ENCODE results near the gene PRRT1B.
"Not testable (repeated sequence)": the region's sequence is repeated elsewhere in the genome, so short reads cannot be mapped to it uniquely, and the experiment has no call there.

DNA sequence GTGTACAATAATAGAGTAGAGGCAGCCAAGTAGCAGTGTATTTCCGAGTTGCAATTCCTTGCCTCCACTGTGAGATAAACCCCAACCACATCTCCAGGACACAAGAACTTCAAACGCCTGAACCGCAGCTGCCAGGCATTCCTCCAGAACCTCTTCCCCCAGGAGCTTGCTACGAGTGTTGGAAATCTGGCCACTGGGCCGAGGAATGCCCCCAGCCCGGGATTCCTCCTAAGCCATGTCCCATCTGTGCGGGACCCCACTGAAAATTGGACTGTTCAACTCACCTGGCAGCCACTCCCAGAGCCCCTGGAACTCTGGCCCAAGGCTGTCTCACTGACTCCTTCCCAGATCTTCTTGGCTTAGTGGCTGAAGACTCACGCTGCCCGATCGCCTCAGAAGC lies 3.9 kb downstream of the PRRT1B start:
- TF ChIP-seq, protein P1, sequence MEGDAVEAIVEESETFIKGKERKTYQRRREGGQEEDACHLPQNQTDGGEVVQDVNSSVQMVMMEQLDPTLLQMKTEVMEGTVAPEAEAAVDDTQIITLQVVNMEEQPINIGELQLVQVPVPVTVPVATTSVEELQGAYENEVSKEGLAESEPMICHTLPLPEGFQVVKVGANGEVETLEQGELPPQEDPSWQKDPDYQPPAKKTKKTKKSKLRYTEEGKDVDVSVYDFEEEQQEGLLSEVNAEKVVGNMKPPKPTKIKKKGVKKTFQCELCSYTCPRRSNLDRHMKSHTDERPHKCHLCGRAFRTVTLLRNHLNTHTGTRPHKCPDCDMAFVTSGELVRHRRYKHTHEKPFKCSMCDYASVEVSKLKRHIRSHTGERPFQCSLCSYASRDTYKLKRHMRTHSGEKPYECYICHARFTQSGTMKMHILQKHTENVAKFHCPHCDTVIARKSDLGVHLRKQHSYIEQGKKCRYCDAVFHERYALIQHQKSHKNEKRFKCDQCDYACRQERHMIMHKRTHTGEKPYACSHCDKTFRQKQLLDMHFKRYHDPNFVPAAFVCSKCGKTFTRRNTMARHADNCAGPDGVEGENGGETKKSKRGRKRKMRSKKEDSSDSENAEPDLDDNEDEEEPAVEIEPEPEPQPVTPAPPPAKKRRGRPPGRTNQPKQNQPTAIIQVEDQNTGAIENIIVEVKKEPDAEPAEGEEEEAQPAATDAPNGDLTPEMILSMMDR (conservative IDR thresholded peaks at IDR 0.05 in 1 of 2, IDR thresholded peaks at IDR 0.05 in 1 of 2; ENCODE audit: low read depth in 1 of 2, low read length in 2 of 2) = not testable (repeated sequence)
- not testable (repeated sequence) for TF ChIP-seq EZH2 (IDR thresholded peaks at IDR 0.05; ENCODE audit: low read length, missing control alignments)

All from fibroblast of lung (primary cell).